Esophagus (tissue), 2 donors: ENCODE data around the gene RASSF1. TPM values are rescaled to one million over a fixed set of nuclear protein-coding genes. Genes with fewer than 3 reads are reported as not detected.

Experiments
- H3K27ac ChIP-seq, 2 donors: one replicate each; pipeline ENCODE4 v1.5.1; 2013; ENCODE audit warnings: low read depth in 2 of 2, mild to moderate bottlenecking in 2 of 2, inconsistent platforms in 1 of 2, low read length in 1 of 2, moderate library complexity in 1 of 2
- H3K27me3 ChIP-seq, 2 donors: one replicate each; pipeline ENCODE4 v1.6.1; 2013; ENCODE audit warnings: low read length in 2 of 2, control low read depth in 1 of 2, mild to moderate bottlenecking in 1 of 2; ENCODE audit not compliant: insufficient read depth in 2 of 2, control insufficient read depth in 1 of 2
- H3K36me3 ChIP-seq, 2 donors: one replicate each; pipeline ENCODE4 v1.6.1; 2013; ENCODE audit warnings: low read length in 1 of 2; ENCODE audit not compliant: control insufficient read depth in 2 of 2, insufficient read depth in 2 of 2
- H3K4me1 ChIP-seq, 2 donors: one replicate each; pipeline ENCODE4 v1.6.1; 2013; ENCODE audit warnings: low read length in 1 of 2; ENCODE audit not compliant: control insufficient read depth in 2 of 2, insufficient read depth in 2 of 2
- H3K4me3 ChIP-seq, 2 donors: one replicate each; pipeline ENCODE4 v1.5.1; 2013; ENCODE audit warnings: low read length in 2 of 2, mild to moderate bottlenecking in 2 of 2, low read depth in 1 of 2, moderate library complexity in 1 of 2
- H3K9me3 ChIP-seq, 2 donors: one replicate each; pipeline ENCODE4 v1.6.1; 2013; ENCODE audit warnings: mild to moderate bottlenecking in 2 of 2, low read depth in 1 of 2, low read length in 1 of 2, moderate library complexity in 1 of 2; ENCODE audit not compliant: control insufficient read depth in 2 of 2, insufficient read depth in 1 of 2
- WGBS, 2 donors: extraction: QIAGEN DNeasy Blood & Tissue Kit; methylation state at CpG; one replicate each; pipeline ENCODE4 v1.1.7; 2013; 5-methylcytosine and 5-hydroxymethylcytosine counted together
- polyA plus RNA-seq, 2 donors: library from polyadenylated mRNA; stranded (reverse); fragments of 200-250 nt; gene quantifications; one replicate each; pipeline ENCODE4 v1.2.3, GENCODE V29; 2013
- donor health status: healthy with polysubstance abuse.
- donor health status: Bipolar disorder and iron deficiency.

Gene RASSF1
- polyA plus RNA-seq, 2 donors: 15.0 to 20.3 TPM

- Histone ChIP-seq H3K4me3 (no peak overlapping the region), H3K27me3 (no peaks in the 10 kb centered on the region), H3K36me3 (no peaks in the 10 kb centered on the region), H3K27ac (no peak overlapping the region), H3K9me3 (no peaks in the 10 kb centered on the region), H3K4me1 (peaks cover 9 to 15% of the 10 kb centered on the region in 2 donors)
- 59 to 69% methylated on average over 9 of the region's 9 CpGs for WGBS, 2 donors
These were observed 28.5 kb upstream of the RASSF1 start for GRCh38 chr3:50369012-50369670.

GRCh38 chr3:50365842-50366220 is 25.2 kb upstream of the RASSF1 start:
- Histone ChIP-seq H3K4me3 (peak overlapping the region; percentile 57 to 60), H3K9me3 (no peaks in the 10 kb centered on the region), H3K36me3 (no peaks in the 10 kb centered on the region), H3K4me1 (peaks cover 9 to 16% of the 10 kb centered on the region in 2 donors), H3K27me3 (no peaks in the 10 kb centered on the region), H3K27ac (peak overlapping the region in 1 of 2 donors; percentile 83)
- WGBS, 2 donors: 69 to 71% methylated on average over 5 of the region's 5 CpGs

- Histone ChIP-seq H3K4me3 (peak overlapping the region; percentile 57 to 60), H3K9me3 (no peaks in the 10 kb centered on the region), H3K4me1 (peaks cover 9 to 16% of the 10 kb centered on the region in 2 donors), H3K27ac (peak overlapping the region; percentile 53 to 83), H3K27me3 (no peaks in the 10 kb centered on the region), H3K36me3 (no peaks in the 10 kb centered on the region)
- 4 to 5% methylated on average over 45 to 53 of the region's 53 CpGs for WGBS, 2 donors
These were observed 24.6 kb upstream of the RASSF1 start for GRCh38 chr3:50365080-50365841.

- H3K27ac ChIP-seq: peak overlapping the region; percentile 5 to 54
- no peaks in the 10 kb centered on the region for H3K36me3 ChIP-seq
- 9% methylated on average over 39 to 48 of the region's 48 CpGs for WGBS, 2 donors
- H3K4me1 ChIP-seq: peaks cover 9 to 16% of the 10 kb centered on the region in 2 donors
- peak overlapping the region; percentile 50 to 60 for H3K4me3 ChIP-seq
- no peaks in the 10 kb centered on the region for H3K9me3 ChIP-seq
- no peaks in the 10 kb centered on the region for H3K27me3 ChIP-seq
These were observed 24.0 kb upstream of the RASSF1 start for GRCh38 chr3:50364573-50365079.

GRCh38 chr3:50359760-50360110 is 19.1 kb upstream of the RASSF1 start:
- Histone ChIP-seq H3K27me3 (no peaks in the 10 kb centered on the region), H3K4me1 (peaks cover 25 to 30% of the 10 kb centered on the region in 2 donors), H3K9me3 (no peaks in the 10 kb centered on the region), H3K27ac (peak overlapping the region in 1 of 2 donors; percentile 36), H3K4me3 (no peak overlapping the region), H3K36me3 (peaks cover 8 to 28% of the 10 kb centered on the region in 2 donors)
- WGBS, 2 donors: 22 to 24% methylated on average over 8 of the region's 8 CpGs

- H3K9me3 ChIP-seq: no peaks in the 10 kb centered on the region
- peak within 1 kb of the TSS; percentile 72 to 90 for H3K4me3 ChIP-seq
- peak within 1 kb of the TSS; percentile 75 to 87 for H3K27ac ChIP-seq
- 1% methylated on average over 46 to 64 of the region's 64 CpGs for WGBS, 2 donors
- H3K36me3 ChIP-seq: peaks cover 10 to 34% of the 10 kb centered on the region in 2 donors
- H3K27me3 ChIP-seq: no peaks in the 10 kb centered on the region
- H3K4me1 ChIP-seq: peaks cover 21 to 25% of the 10 kb centered on the region in 2 donors
These were observed 18.5 kb upstream of the RASSF1 start, which contains the start of gene TMEM115 for GRCh38 chr3:50358911-50359759. Gene TMEM115 (minus strand): TSS chr3:50359521. CDS start chr3:50359063, 458 bp downstream.

- Histone ChIP-seq H3K4me1 (peaks cover 21 to 24% of the 10 kb centered on the region in 2 donors), H3K27me3 (no peaks in the 10 kb centered on the region), H3K9me3 (no peaks in the 10 kb centered on the region), H3K36me3 (peaks cover 13 to 39% of the 10 kb centered on the region in 2 donors), H3K27ac (peak overlapping the region; percentile 75 to 87), H3K4me3 (peak overlapping the region; percentile 72 to 90)
- 39 to 43% methylated on average over 24 of the region's 24 CpGs for WGBS, 2 donors
These were observed 17.8 kb upstream of the RASSF1 start for GRCh38 chr3:50358355-50358910.

GRCh38 chr3:50357481-50357880 is 16.8 kb upstream of the RASSF1 start:
- Histone ChIP-seq H3K27me3 (no peaks in the 10 kb centered on the region), H3K36me3 (peaks cover 17 to 43% of the 10 kb centered on the region in 2 donors), H3K4me1 (peaks cover 21 to 24% of the 10 kb centered on the region in 2 donors), H3K9me3 (no peaks in the 10 kb centered on the region), H3K4me3 (peak overlapping the region; percentile 12 to 90), H3K27ac (no peak overlapping the region)
- WGBS, 2 donors: 65 to 78% methylated on average over 1 of the region's 1 CpG

GRCh38 chr3:50356553-50356952 is 15.9 kb upstream of the RASSF1 start:
- Histone ChIP-seq H3K4me1 (peaks cover 21 to 27% of the 10 kb centered on the region in 2 donors), H3K4me3 (peak overlapping the region in 1 of 2 donors; percentile 90), H3K9me3 (no peaks in the 10 kb centered on the region), H3K36me3 (peaks cover 17 to 43% of the 10 kb centered on the region in 2 donors), H3K27ac (peak overlapping the region; percentile 11 to 16), H3K27me3 (no peaks in the 10 kb centered on the region)
- WGBS, 2 donors: 37 to 51% methylated on average over 5 of the region's 5 CpGs
